ENCODE data around the gene PIP5K1B. TPM values are rescaled to one million over a fixed set of nuclear protein-coding genes. Genes with fewer than 3 reads are reported as not detected.

The PIP5K1B gene
- polyA plus RNA-seq, 1 donor (not counting 4 experiments of a cell fraction or from before 2014, with no cell fraction given), result not detected

GRCh38 chr9:68721666-68722330 lies 16.8 kb downstream of the PIP5K1B start:
- Histone ChIP-seq H3K79me2 (ENCODE audit: control insufficient read depth, insufficient read depth, low read length) (no peaks in the 10 kb centered on the region), H3K4me3 (ENCODE audit: control insufficient read depth in 2 of 3, extremely low read depth in 1 of 3, insufficient read depth in 2 of 3, low read depth in 1 of 3, low read length in 3 of 3) (no peak overlapping the region), H3K4me2 (ENCODE audit: control insufficient read depth, extremely low read depth, insufficient read depth, low read depth, low read length) (no peak overlapping the region), H3K27me3 (ENCODE audit: control insufficient read depth, extremely low read depth, insufficient read depth, low read length) (peaks cover 3% of the 10 kb centered on the region), H3K9me1 (ENCODE audit: control insufficient read depth, extremely low read depth, insufficient read depth, low read length) (no peaks in the 10 kb centered on the region), H3K4me1 (ENCODE audit: control insufficient read depth, extremely low read depth, insufficient read depth, low read length) (no peaks in the 10 kb centered on the region), H3K36me3 (ENCODE audit: control insufficient read depth in 2 of 2, extremely low read depth in 1 of 2, insufficient read depth in 2 of 2, low read length in 2 of 2) (no peaks in the 10 kb centered on the region), H3K9me3 (ENCODE audit: control insufficient read depth, low read depth, low read length) (no peaks in the 10 kb centered on the region), H4K20me1 (ENCODE audit: control insufficient read depth, extremely low read depth, insufficient read depth, low read length) (no peaks in the 10 kb centered on the region), H3K9ac (ENCODE audit: control insufficient read depth, extremely low read depth, insufficient read depth, low read length) (no peak overlapping the region), H3K27ac (ENCODE audit: control insufficient read depth, insufficient read depth, low read length) (no peak overlapping the region), H2AFZ (ENCODE audit: control insufficient read depth, low read length) (no peak overlapping the region)
- FAIRE-seq (no peak), DNase-seq (ENCODE audit: low read depth, low spot score) (no peak)
- no peak for TF ChIP-seq CTCF (optimal IDR thresholded peaks at IDR 0.05 in 1 of 3, IDR thresholded peaks at IDR 0.05 in 1 of 3, conservative IDR thresholded peaks at IDR 0.05 in 1 of 3; ENCODE audit: extremely low read depth in 1 of 3, insufficient read depth in 2 of 3, low read length in 3 of 3)
- no peak for TF ChIP-seq EZH2 (IDR thresholded peaks at IDR 0.05; ENCODE audit: low read length)
- dilution Hi-C loops (cut with MboI; ENCODE audit: extremely low pct_ligation_motif_present, low sequenced_read_pairs), result no loop called here

DNA sequence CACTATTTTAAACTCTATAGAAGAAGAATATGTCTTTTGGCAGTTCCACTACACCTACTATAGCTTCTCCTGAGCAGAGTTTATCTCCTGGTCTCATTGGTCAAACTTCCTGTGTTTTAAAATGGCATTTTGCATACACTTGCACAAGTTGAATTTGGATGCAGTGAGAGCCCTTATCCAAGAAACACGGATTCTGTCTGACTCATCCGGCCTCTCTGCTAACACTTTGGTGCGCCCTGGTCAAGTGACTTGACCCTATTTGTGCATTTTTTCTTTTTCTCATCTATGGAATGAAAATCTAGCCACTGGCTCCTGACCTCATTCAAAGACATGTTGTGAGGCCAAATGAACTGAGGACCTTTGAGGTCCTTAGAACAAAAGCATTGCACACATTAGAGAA lies 20.0 kb downstream of the PIP5K1B start:
- FAIRE-seq, result no peak
- no peaks in the 10 kb centered on the region for H3K4me1 ChIP-seq (ENCODE audit: control insufficient read depth, extremely low read depth, insufficient read depth, low read length)
- H2AFZ ChIP-seq (ENCODE audit: control insufficient read depth, low read length), result no peak overlapping the region

More for the DNA sequence above, 20.0 kb downstream of the PIP5K1B start:
- H3K4me2 ChIP-seq (ENCODE audit: control insufficient read depth, extremely low read depth, insufficient read depth, low read depth, low read length), result no peak overlapping the region
- no peak overlapping the region for H3K4me3 ChIP-seq (ENCODE audit: control insufficient read depth in 2 of 3, extremely low read depth in 1 of 3, insufficient read depth in 2 of 3, low read depth in 1 of 3, low read length in 3 of 3)
- no peaks in the 10 kb centered on the region for H3K79me2 ChIP-seq (ENCODE audit: control insufficient read depth, insufficient read depth, low read length)
- H3K9me3 ChIP-seq (ENCODE audit: control insufficient read depth, low read depth, low read length), result no peaks in the 10 kb centered on the region
- H3K27ac ChIP-seq (ENCODE audit: control insufficient read depth, insufficient read depth, low read length), result no peak overlapping the region
- no peak for DNase-seq (ENCODE audit: low read depth, low spot score)
- dilution Hi-C loops (cut with MboI; ENCODE audit: extremely low pct_ligation_motif_present, low sequenced_read_pairs), result no loop called here
- TF ChIP-seq EZH2 (IDR thresholded peaks at IDR 0.05; ENCODE audit: low read length), result no peak
- TF ChIP-seq CTCF (optimal IDR thresholded peaks at IDR 0.05 in 1 of 3, IDR thresholded peaks at IDR 0.05 in 1 of 3, conservative IDR thresholded peaks at IDR 0.05 in 1 of 3; ENCODE audit: extremely low read depth in 1 of 3, insufficient read depth in 2 of 3, low read length in 3 of 3), result no peak
- H3K9me1 ChIP-seq (ENCODE audit: control insufficient read depth, extremely low read depth, insufficient read depth, low read length), result no peaks in the 10 kb centered on the region
- H3K36me3 ChIP-seq (ENCODE audit: control insufficient read depth in 2 of 2, extremely low read depth in 1 of 2, insufficient read depth in 2 of 2, low read length in 2 of 2), result no peaks in the 10 kb centered on the region
- no peak overlapping the region for H3K9ac ChIP-seq (ENCODE audit: control insufficient read depth, extremely low read depth, insufficient read depth, low read length)
- H3K27me3 ChIP-seq (ENCODE audit: control insufficient read depth, extremely low read depth, insufficient read depth, low read length), result no peaks in the 10 kb centered on the region
- no peaks in the 10 kb centered on the region for H4K20me1 ChIP-seq (ENCODE audit: control insufficient read depth, extremely low read depth, insufficient read depth, low read length)
